DMS53 treated with DMSO at 0.1 percent for 48 hours (cell line): ENCODE measurements around the gene GSG1L.

ENCODE experiments used
- DNase-seq: peaks from one replicate; lab custom pipeline; 2025; ENCODE audit not compliant: unreplicated experiment; lab: John Stamatoyannopoulos, UW

GSG1L gene

DNA sequence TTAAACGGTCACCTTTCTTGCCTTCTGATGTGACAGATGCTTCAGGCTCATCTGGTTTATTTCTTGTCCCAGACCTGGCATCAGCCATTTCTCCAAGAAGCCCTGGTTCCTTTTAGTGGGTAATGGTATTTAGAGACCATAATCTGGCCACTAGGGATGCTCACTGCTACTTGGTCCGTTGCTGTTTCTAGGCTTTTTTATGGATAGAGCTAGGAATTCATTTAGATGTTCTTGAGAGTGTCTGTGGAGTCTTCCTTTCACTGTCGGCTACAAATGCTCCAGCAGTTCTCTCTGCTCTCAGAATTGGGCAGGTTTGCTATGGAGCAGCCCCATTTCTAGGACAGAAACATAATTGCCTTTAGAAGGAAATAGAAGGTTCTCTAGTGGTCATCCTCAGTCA is 299.1 kb downstream of the GSG1L start:
- DNase-seq: no peak

DNA sequence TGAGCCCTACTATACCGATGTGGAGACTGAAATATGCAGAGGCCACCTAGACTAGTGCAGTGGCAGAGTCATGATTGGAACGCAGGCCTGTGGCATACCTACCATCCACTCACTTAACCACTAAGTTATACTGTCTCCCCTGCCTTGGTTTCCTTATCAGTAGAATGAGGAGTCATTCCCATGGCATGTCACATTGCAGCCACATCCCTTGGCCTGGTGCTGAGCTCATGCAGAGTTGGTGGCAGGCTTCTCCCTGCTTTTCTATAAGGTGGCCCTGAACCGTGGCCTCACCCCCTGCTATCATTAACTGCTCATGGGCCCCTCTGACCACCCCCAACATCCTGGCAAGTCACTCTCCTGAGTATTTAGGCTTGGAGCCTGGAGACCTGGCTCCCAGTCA is 301.1 kb downstream of the GSG1L start:
- no peak for DNase-seq

DNA sequence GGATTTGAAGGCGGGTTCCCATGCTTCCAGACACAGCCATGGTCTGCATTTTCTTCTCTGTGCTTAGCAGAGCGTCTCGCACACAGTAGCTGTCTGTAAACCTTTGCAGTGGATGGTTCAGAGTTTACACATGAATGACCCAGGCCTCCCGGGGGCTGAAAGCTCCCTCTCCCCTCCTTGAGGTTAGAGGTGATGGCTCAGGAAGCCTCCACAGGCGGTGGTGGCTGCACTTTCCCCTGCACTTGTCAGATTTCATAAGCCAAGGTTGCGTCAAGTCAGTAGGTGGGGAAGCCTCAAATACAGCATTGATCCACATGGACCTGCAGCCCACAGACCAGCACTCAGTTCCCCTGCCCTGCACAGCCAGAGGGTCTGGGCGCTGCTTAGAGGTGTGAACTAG is 301.7 kb downstream of the GSG1L start:
- DNase-seq: no peak

DNA sequence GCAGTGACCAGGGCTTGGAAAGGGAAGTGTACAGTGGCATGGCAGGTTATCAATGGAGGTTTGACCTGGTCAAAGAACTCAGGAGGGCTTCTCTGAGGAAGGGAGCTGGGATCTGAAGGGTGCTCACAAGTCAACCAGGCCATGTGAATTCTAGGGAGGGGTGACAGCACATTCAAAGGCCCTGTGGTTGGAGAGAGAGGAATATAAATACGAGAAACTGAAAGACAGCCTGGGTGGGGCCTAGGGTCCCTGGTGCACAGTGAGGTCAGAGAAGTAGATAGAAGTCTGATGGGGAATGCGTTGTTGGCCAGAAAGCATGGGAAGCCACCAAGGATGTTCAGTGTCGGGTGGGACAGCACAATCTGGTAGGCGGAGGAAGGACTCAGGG is 302.7 kb downstream of the GSG1L start:
- no peak for DNase-seq

DNA sequence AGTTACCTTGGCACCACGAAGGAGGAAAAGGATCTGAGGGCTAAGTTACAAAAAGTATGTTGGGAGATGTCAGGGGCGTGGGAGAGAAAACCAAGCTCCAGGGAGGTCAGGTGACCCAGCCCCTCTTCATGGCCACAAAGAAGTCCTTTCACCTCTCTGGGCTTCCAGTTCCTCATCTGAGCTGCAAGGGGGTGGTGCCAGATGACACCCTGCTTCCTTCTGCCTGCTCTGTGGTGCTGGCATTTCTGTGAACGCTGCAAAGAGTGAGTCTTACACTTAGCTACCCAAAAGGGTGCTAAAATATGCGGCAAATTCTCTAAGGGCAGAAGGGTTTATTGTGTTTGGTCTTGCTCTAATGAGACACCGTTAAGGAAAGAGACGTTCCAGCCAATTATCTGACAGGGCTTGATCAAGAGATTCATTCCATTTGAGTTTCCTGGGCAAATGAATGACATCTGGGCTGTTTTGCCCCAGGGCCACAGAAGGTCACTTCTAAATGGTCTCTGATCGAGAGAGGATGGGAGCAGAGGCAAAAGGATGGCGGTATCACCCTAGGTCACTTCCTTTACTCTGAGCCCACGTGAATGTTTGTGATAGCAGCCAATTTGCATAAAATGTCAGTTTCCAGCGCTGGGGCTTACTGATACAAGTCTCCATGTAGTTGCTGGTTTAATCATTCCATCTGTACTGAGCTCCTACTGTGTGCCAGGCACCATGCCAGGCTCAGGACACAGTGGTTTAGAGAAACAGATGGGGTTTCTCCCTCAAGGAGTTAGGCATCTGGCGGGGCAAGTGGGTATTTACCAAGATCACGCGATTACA is 303.3 kb downstream of the GSG1L start:
- no peak for DNase-seq

DNA sequence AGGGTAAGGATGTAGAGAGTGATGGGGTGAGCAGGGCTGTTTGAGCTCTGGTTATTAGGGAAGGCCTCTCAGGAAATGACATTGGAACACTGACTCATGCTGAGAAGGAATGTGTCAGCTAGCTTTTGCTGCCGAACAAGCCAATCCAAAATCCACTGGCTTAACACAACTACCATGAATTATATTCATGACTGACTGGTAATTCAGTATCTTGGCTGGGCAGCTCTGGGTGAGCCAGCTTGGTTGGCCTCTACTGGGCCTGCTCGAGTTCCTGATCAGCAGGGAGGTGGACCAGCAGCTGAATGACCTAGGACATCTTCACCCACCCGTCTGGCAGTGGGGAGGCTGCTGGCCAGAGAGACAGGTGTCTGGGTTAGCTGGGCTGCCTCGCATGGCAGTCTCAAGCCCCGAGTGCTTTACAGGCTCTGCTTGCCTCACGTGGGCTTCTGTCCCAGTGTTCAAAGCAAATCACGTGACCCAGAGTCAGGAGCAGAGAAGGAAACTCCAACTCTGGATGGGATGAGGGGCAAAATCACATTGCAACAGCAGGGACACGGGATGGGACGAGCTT is 304.1 kb downstream of the GSG1L start:
- DNase-seq: no peak

DNA sequence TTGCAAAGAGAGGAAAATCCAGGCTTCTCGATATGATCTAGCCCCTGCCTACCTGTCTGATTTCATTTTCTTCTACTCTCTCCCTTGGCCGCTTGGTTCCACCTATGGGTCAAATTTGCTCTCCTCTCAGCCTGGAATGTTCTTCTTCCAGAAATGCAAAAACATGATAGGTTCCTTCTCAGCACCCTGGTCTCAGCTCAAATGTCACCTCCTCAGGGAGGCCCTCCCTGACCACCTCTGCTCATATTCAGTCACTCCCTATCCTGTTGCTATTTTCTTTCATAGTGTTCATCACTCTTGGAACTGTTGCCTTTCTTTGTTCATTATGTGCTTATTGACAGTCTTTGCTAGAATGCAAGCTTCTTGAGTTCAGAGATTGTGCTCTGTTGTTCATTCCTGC is 305.0 kb downstream of the GSG1L start:
- DNase-seq: no peak

DNA sequence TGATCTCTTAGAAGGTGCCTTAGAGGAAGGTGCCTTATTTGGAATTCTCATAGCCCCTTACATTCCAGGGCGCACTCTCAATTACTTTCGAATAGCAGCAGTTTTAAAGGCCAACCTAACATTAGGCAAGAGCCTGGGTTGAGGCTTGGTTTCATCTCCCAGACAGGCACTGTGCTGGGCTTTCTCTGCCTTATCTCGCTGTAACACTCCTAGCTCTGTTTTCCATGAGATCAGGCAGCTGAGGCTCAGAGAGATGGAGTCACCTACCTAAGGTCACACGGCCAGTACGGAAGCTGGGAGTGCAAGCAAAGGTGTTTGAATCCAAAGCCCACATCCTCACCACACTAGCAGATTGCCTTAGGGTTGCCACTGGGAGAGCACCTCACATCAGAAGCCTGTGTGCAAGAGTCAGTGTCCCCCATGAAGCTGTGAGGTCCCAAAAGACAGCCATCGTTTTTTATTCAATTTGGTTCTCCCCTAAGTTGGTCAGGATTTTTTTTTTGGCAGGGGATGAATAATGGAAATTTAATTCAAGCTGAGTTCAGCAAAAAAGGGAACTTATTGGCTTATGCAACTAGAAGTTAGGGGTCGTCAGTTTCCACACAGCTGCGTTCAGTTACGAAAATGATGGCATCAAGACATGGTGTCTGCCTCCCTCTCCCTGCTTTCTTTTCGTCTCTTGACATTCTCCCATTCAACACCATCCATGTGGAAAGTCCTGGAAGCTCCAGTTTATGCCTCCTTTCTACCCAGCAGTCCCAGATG is 307.1 kb downstream of the GSG1L start:
- no peak for DNase-seq

DNA sequence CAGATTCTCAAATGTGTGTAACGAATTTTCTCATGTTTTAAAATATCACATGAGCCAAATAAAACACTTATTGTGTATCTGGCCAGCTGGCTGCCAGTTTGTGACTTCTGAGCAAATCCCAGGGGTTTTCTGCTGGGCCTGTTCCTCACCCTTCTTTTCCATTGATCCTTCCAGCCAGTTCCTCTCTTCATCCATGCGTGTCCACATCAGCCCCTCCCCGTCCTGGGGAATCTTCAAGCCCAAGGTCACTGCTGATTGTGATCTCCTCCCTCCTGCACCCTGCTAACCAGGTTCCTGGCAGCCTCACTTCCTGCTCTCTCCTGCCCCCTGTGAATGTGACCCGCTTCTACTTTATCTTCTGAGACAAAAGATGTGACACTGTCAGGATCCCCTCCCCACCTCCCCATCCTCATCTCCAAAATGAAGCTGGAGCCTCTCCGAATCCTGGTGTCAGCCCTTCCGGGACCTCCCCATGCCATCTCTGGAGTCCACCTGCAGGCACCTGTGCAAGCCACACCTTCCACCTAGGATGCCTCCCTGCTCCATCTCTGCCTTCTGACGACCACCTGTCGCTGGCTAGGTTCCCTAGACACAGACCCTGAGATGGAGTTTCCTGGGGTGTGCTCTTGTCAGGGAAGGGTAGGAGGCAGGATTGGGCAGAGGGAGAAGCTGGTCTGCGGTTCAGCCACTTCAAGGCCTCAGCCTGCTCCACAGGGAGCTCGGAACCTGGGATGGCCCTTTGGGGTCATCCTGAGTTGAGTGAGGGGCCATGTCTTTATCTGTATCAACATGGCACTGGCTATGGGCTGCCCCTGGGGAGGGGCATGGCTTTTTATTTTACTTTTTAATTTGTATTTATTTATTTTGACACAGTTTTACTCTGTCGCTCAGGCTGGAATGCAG is 308.5 kb downstream of the GSG1L start:
- DNase-seq: no peak

DNA sequence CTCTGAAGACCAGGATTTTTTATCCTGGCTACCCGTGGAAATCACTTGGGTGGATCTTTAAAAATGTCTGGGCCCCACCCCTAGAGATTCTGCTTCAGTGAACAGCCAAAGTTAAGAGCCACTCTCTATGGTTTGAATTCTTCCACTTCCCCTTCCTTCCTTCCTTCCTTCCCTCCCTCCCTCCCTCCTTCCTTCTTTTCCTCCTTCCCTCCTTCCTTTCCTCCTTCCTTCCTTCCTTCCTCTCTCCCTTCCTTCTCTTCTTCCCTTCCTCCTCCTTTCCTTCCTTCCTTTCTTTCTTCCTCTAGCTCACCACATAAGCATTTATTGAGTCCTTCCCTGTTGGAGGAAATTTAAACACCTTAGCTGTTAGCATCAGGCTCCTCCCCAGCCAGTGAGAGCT is 310.0 kb downstream of the GSG1L start:
- DNase-seq: no peak

DNA sequence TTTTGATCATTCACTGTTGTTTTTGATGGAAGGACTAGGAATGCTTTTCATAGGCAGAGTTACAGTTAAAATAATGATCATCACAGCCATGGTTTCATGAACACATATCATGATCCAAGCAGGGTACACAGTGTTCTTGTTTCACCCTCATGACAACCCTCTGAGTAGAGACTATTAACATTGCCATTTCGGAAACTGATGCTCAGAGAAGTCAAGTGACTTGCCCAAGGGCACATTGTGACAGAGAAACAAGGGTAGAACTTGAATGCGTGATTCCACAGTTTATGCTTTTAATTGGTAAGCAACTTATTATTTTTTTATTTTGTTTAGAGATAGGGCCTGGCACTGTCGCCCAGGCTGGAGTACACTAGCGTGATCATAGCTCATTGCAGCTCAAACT is 311.3 kb downstream of the GSG1L start:
- no peak for DNase-seq

DNA sequence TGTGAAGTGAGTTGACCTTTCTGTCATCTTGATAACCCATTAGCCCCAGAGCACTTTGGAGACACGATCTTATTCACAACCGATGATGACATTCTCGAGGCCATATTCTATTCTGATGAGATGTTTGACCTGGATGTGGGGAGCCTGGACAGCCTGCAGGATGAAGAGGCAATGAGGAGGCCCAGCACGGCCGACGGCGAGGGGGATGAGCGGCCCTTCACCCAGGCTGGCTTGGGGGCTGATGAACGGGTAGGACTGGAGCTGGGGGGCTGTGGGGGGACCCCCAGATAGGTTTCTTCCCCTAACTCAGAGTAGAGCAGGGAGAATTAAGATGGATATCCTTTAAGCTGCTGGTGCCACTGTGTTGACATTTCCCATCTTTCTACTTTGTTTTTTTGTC is 311.8 kb downstream of the GSG1L start:
- DNase-seq: no peak

DNA sequence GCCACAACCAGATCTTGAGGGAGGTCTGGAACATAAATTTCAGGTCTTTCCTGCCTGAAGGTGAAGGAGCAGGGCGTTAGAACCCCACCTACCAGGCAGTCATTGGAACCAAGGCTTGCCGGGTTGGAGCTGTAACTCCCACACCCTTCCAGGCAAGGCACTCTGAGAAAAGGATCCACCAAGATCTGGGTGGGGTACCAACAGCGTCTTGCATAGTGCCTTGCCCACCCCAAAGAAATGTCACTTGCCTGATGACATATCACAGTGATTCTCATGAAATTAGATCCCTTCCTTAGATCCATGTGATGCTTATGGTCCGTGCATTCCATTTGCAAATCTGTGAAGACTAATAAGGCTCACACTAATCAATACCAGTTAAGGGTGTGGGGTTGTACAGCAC is 312.3 kb downstream of the GSG1L start:
- no peak for DNase-seq

DNA sequence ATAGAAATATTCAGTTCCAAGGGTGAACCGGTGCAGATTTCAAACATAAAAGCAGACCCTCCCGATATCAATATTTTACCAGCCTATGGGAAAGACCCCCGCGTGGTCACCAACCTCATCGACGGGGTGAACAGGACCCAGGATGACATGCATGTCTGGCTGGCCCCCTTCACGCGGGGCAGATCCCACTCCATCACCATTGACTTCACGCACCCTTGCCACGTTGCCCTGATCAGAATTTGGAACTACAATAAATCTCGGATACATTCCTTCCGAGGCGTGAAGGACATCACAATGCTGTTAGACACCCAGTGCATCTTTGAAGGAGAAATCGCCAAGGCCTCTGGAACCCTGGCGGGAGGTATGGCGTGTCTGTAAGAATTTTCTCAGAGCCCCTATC is 313.6 kb downstream of the GSG1L start:
- no peak for DNase-seq

DNA sequence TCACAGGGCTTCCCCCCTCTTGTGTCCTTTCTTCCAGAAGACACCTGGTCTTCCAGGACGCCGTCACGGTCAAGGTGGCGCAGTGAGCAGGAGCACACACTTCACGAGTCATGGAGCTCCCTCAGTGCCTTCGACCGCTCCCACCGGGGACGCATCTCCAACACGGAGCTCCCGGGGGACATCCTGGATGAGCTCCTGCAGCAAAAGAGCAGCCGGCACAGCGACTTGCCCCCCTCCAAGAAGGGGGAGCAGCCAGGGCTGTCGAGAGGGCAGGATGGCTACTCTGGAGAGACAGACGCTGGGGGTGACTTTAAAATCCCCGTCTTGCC is 314.0 kb downstream of the GSG1L start:
- no peak for DNase-seq

DNA sequence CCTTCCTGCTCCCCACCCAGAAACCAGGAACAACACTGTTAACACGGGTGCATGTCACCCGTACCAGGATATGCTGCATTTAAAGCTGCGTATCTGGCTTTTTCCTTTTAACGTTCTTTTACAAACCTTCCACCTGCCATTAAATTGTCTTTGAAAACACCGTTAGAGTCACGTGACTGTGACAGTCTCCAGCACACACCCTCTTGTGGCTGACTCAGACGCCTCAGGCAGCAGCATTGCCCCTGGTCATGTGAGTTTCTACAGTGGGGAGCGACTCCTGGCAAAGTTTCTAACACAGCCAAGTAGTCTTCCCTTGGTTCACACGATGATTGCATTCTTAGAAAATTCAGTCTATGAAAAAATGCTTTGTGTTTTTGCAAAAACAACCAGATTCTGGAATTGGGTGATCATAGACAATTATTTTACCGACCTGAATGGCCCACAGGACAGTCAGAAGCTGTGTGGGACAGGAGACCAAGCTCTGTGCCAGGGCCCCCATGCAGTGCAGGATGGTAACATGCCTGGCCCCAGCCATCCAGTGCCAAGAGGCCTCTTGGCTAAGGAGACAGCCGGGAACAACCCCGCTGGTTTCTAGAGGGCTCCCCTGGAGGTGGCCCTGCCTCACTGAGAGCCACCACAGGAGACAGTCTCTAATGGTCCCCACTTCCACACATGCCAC is 314.5 kb downstream of the GSG1L start:
- DNase-seq: no peak

DNA sequence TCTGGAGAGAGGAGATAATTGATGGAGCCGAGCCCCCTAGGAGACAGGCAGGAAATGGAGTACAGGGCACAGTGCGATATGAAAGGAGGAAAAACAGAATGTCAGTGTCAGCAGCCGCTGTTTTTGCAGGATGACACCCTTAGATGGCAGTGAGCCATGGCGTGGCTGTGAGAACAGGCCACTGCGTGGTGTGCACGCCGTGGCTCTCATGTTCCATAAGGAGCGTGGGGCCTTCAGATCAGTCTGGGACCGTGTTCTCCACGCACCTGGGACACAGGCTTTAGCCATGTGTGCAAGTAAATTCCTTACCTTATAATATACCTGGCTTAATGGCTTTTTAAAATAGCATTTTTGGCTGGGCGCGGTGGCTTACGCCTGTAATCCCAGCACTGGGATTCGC is 315.6 kb downstream of the GSG1L start:
- DNase-seq: no peak

DNA sequence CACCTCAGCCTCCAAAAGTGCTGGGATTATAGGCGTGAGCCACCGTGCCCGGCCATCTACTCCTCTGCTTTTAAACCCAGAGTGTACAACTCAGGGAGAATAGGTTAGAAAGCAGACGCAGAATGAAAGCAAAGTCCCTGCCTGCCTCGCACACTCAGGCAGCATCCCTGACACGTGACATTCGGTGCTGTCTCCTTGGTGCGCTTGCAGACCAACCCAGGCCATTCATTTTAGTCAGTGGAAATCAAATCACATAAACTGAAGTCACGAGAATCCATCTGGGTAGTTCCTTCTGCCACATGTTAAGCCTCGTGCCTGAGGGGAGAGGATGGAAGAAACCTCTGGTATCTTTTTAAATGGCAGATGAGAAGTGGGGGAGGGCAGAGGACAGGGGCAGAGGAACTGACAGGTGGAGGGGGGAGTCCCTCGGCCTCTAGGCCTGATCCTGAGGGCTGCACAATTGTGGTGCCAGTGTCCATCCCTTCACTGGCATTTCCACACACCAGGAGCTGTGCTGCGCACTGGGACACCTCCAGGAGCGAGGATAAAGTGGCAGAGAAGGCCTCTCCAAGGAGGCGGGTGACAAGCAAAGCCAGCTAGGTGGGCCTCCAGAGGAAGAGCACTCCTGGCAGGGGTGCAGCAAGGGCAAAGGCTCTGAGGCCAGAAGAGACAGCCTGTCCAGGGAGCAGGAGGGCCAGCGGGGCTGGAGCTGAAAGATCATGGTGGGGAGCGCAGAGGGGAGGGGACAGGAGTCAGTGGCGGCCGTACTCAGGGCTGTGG is 317.2 kb downstream of the GSG1L start:
- DNase-seq: no peak

DNA sequence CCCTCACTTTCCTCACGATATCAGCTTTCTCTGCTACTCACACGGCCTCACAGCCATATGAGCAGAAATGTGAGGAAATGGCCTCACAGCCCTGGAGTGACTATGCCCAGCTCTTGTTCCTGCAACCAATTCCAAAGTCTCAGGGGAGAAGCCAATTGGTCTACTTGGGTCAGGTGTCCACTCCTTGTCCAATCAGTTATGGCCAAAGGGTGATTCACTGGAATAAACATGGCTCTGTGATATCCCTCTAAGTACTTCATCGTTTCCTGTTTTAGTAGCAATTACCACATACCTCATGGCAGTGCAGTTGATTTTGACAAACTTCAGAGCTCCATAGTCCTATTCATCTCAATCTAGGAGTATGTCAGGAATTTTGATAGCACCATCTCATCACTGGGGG is 318.2 kb downstream of the GSG1L start:
- no peak for DNase-seq

DNA sequence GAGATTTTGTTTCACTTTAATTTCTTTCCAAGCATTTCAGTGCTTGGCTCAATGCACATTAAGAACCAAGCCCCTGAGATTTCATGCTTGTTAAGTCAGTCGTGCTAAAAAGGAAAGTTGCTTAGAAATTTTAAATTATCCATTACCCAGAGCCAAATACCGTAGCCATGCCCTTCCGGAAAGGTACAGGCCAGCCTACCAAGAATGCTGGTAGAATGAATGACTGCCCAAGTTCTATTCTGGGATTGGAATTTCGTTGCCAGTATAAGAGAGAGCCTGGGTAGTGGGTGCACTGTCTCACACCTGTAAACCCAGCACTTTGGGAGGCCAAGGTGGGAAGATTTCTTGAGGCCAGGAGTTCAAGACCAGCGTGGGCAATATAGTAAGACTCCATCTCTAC is 319.6 kb downstream of the GSG1L start:
- DNase-seq: no peak
